GM23338 (cell line): ENCODE data around the gene RNF157.
A peak's percentile ranks its signal among the peaks of the same experiment; 100 is the strongest.

ENCODE experiments used
- JUNB ChIP-seq: IDR thresholded peaks from one replicate; pipeline ENCODE4 v1.6.1; 2016; ENCODE audit warnings: antibody characterized with exemption; ENCODE audit not compliant: unreplicated experiment
- TF ChIP-seq, protein P1 (sequence below), 2 experiments: fragments of 200-600 bp in 1 of 2; sonication (generic) in 1 of 2; conservative IDR thresholded peaks; 2 replicates each; pipeline versions ENCODE4 v1.5.1 to v1.6.1; 2016 to 2017; ENCODE audit warnings: antibody characterized with exemption in 2 of 2, low read depth in 2 of 2, mild to moderate bottlenecking in 2 of 2, moderate library complexity in 1 of 2
- TF ChIP-seq, protein P2 (sequence below): IDR thresholded peaks from one replicate; pipeline ENCODE4 v1.6.1; 2018; ENCODE audit warnings: antibody characterized with exemption; ENCODE audit not compliant: unreplicated experiment

- TF ChIP-seq, protein P1, sequence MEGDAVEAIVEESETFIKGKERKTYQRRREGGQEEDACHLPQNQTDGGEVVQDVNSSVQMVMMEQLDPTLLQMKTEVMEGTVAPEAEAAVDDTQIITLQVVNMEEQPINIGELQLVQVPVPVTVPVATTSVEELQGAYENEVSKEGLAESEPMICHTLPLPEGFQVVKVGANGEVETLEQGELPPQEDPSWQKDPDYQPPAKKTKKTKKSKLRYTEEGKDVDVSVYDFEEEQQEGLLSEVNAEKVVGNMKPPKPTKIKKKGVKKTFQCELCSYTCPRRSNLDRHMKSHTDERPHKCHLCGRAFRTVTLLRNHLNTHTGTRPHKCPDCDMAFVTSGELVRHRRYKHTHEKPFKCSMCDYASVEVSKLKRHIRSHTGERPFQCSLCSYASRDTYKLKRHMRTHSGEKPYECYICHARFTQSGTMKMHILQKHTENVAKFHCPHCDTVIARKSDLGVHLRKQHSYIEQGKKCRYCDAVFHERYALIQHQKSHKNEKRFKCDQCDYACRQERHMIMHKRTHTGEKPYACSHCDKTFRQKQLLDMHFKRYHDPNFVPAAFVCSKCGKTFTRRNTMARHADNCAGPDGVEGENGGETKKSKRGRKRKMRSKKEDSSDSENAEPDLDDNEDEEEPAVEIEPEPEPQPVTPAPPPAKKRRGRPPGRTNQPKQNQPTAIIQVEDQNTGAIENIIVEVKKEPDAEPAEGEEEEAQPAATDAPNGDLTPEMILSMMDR (conservative IDR thresholded peaks at IDR 0.05; ENCODE audit: low read depth in 2 of 2), result 0 out of 4 replicates have a peak, but pooled peaks of 1 of the 2 experiments have one; percentile 12
- TF ChIP-seq, protein P2, sequence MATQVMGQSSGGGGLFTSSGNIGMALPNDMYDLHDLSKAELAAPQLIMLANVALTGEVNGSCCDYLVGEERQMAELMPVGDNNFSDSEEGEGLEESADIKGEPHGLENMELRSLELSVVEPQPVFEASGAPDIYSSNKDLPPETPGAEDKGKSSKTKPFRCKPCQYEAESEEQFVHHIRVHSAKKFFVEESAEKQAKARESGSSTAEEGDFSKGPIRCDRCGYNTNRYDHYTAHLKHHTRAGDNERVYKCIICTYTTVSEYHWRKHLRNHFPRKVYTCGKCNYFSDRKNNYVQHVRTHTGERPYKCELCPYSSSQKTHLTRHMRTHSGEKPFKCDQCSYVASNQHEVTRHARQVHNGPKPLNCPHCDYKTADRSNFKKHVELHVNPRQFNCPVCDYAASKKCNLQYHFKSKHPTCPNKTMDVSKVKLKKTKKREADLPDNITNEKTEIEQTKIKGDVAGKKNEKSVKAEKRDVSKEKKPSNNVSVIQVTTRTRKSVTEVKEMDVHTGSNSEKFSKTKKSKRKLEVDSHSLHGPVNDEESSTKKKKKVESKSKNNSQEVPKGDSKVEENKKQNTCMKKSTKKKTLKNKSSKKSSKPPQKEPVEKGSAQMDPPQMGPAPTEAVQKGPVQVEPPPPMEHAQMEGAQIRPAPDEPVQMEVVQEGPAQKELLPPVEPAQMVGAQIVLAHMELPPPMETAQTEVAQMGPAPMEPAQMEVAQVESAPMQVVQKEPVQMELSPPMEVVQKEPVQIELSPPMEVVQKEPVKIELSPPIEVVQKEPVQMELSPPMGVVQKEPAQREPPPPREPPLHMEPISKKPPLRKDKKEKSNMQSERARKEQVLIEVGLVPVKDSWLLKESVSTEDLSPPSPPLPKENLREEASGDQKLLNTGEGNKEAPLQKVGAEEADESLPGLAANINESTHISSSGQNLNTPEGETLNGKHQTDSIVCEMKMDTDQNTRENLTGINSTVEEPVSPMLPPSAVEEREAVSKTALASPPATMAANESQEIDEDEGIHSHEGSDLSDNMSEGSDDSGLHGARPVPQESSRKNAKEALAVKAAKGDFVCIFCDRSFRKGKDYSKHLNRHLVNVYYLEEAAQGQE, result no peak
- TF ChIP-seq JUNB, result no peak
Measured at GRCh38 chr17:76136276-76137000, 103.9 kb downstream of the RNF157 start.
